IPS-15b (cell line): ENCODE measurements around the gene NUAK2.

Experiments
- H3K27me3 ChIP-seq: one replicate; pipeline ENCODE4 v1.6.1; 2013; ENCODE audit warnings: low read length; ENCODE audit not compliant: control insufficient read depth, insufficient read depth
- H3K36me3 ChIP-seq: one replicate; pipeline ENCODE4 v1.6.1; 2013; ENCODE audit warnings: low read length; ENCODE audit not compliant: control insufficient read depth, insufficient read depth
- H3K4me1 ChIP-seq: one replicate; pipeline ENCODE4 v1.6.1; 2013; ENCODE audit warnings: mild to moderate bottlenecking, low read length; ENCODE audit not compliant: control insufficient read depth, insufficient read depth
- H3K4me3 ChIP-seq: one replicate; pipeline ENCODE4 v1.5.1; 2013; ENCODE audit warnings: low read depth, low read length
- H3K9ac ChIP-seq: one replicate; pipeline ENCODE4 v1.6.1; 2013; ENCODE audit warnings: low read depth, mild to moderate bottlenecking, low read length
- H3K9me3 ChIP-seq: one replicate; pipeline ENCODE4 v1.6.1; 2013; ENCODE audit warnings: mild to moderate bottlenecking, low read length; ENCODE audit not compliant: control insufficient read depth, insufficient read depth

Gene NUAK2

GRCh38 chr1:205274041-205274691, 47.4 kb downstream of the NUAK2 start:
- Histone ChIP-seq H3K27me3 (no peaks in the 10 kb centered on the region), H3K4me1 (peaks cover 6% of the 10 kb centered on the region), H3K36me3 (peaks cover 13% of the 10 kb centered on the region), H3K9ac (no peak overlapping the region), H3K9me3 (no peaks in the 10 kb centered on the region), H3K4me3 (peak overlapping the region; percentile 14)

GRCh38 chr1:205273551-205273982, 48.0 kb downstream of the NUAK2 start:
- Histone ChIP-seq H3K36me3 (peaks cover 15% of the 10 kb centered on the region), H3K27me3 (no peaks in the 10 kb centered on the region), H3K4me3 (peak overlapping the region; percentile 14), H3K9me3 (no peaks in the 10 kb centered on the region), H3K9ac (no peak overlapping the region), H3K4me1 (peaks cover 6% of the 10 kb centered on the region)

DNA sequence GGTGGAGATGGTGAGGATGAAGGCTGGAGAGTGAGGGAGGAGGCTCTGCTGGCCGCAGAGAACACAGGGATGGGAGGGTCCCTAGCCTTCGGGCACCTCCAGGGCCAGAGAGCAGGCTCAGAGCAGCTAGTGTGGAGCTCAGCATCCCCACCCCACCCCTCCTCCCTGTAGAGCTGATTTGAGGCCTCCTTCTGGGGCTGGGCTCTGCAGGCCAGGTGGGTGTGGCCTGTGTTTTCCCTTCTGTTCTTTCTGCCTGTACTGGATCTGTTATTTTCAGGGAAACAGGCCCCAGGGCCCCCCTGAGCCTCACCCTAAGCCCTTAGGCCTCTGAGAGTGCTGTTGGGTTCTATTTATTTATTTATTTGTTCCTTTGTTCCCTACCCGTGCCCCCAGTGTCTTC, 49.0 kb downstream of the NUAK2 start:
- Histone ChIP-seq H3K9ac (no peak overlapping the region), H3K36me3 (peaks cover 15% of the 10 kb centered on the region), H3K27me3 (no peaks in the 10 kb centered on the region), H3K4me1 (peaks cover 7% of the 10 kb centered on the region), H3K4me3 (no peak overlapping the region), H3K9me3 (no peaks in the 10 kb centered on the region)

DNA sequence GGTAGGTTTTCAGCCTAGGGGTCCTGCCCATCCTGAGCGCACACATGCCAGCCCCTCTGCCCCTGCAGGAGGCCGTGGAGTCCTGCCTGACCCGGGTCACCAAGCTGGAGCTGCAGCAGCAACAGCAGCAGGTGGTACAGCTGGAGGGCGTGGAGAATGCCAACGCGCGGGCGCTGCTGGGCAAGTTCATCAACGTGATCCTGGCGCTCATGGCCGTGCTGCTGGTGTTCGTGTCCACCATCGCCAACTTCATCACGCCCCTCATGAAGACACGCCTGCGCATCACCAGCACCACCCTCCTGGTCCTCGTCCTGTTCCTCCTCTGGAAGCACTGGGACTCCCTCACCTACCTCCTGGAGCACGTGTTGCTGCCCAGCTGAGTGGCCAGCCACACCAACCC, 49.8 kb downstream of the NUAK2 start:
- no peaks in the 10 kb centered on the region for H3K9me3 ChIP-seq
- H3K9ac ChIP-seq, result no peak overlapping the region
- no peaks in the 10 kb centered on the region for H3K27me3 ChIP-seq
- no peak overlapping the region for H3K4me3 ChIP-seq
- peaks cover 15% of the 10 kb centered on the region for H3K4me1 ChIP-seq
- H3K36me3 ChIP-seq, result peaks cover 15% of the 10 kb centered on the region

DNA sequence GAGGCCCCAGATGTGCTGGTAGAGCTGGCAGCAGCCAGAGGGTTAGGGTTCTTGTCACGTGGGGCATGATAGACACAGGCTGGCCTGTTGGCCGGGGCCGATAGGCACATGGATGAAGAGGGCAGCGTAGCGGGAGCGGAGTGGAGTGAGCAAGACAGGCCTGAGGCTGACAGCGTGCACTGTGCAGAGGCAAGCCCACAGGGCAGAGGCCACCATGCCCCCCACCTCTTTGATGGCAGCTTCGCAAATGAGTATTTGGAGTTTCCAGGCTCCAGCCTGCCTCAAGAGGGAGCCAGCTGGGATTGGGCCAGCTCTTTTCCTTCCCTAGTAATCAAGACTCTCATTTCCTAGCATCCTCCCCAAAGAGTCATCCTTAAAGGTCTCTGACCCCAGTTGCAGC, 50.3 kb downstream of the NUAK2 start:
- Histone ChIP-seq H3K27me3 (no peaks in the 10 kb centered on the region), H3K9ac (no peak overlapping the region), H3K4me3 (no peak overlapping the region), H3K9me3 (no peaks in the 10 kb centered on the region), H3K36me3 (peaks cover 15% of the 10 kb centered on the region), H3K4me1 (peaks cover 17% of the 10 kb centered on the region)

- Histone ChIP-seq H3K9ac (no peak overlapping the region), H3K27me3 (no peaks in the 10 kb centered on the region), H3K4me1 (peaks cover 17% of the 10 kb centered on the region), H3K4me3 (no peak overlapping the region), H3K9me3 (no peaks in the 10 kb centered on the region), H3K36me3 (peaks cover 15% of the 10 kb centered on the region)
Measured at GRCh38 chr1:205270764-205271163, 50.8 kb downstream of the NUAK2 start.

DNA sequence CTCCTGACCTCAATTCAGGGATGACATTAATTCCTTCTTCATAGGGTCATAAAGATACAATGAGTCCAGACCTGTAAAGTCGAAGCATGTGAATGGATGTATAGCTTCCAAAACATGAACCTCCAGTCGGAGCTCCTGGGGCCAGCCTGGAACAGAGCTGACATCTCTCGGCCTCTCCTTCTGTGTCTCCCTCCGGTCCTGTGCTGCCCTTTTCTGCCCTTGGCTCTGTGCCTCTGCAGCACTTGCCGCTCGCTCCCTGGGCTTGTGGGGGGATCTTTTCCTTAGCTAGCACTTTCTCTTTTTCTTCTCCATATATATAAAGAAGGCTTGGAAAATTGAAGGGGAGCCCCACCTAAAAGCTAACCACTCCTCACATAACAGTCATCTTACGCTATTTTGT, 51.3 kb downstream of the NUAK2 start:
- peaks cover 17% of the 10 kb centered on the region for H3K4me1 ChIP-seq
- no peak overlapping the region for H3K9ac ChIP-seq
- peaks cover 15% of the 10 kb centered on the region for H3K36me3 ChIP-seq
- H3K4me3 ChIP-seq, result no peak overlapping the region
- H3K9me3 ChIP-seq, result no peaks in the 10 kb centered on the region
- no peaks in the 10 kb centered on the region for H3K27me3 ChIP-seq

DNA sequence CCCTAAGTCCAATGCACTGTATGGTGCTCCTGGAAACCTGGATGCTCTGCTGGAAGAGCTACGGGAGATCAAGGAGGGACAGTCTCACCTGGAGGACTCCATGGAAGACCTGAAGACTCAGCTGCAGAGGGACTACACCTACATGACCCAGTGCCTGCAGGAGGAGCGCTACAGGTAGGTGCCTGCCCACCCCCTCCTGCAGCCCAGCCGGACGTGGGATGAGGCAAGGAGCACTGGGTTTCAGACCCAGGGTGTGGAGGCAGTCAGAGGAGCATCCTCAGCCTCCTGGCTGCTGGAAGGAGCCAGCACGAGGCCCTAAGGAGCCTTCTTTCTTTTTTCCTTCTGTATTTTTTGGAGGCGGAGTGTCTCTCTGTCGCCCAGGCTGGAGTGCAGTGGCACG, 51.8 kb downstream of the NUAK2 start:
- Histone ChIP-seq H3K36me3 (peaks cover 15% of the 10 kb centered on the region), H3K27me3 (no peaks in the 10 kb centered on the region)

DNA sequence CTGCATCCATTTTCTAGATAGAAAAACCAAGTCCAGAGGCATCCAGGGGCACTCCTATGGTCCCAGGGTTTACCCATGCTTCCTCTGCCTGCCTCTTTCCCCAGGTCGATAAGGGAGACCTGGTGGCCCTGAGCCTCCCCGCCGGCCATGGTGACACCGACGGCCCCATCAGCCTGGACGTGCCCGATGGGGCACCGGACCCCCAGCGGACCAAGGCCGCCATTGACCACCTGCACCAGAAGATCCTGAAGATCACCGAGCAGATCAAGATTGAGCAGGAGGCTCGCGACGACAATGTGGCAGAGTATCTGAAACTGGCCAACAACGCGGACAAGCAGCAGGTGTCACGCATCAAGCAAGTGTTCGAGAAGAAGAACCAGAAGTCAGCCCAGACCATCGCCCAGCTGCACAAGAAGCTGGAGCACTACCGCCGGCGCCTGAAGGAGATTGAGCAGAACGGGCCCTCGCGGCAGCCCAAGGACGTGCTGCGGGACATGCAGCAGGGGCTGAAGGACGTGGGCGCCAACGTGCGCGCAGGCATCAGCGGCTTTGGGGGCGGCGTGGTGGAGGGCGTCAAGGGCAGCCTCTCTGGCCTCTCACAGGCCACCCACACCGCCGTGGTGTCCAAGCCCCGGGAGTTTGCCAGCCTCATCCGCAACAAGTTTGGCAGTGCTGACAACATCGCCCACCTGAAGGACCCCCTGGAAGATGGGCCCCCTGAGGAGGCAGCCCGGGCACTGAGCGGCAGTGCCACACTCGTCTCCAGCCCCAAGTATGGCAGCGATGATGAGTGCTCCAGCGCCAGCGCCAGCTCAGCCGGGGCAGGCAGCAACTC, 52.5 kb downstream of the NUAK2 start:
- Histone ChIP-seq H3K9me3 (no peaks in the 10 kb centered on the region), H3K4me3 (no peak overlapping the region), H3K27me3 (no peaks in the 10 kb centered on the region), H3K36me3 (peaks cover 15% of the 10 kb centered on the region), H3K4me1 (peaks cover 16% of the 10 kb centered on the region), H3K9ac (no peak overlapping the region)

More for the DNA sequence above, 51.8 kb downstream of the NUAK2 start:
- no peaks in the 10 kb centered on the region for H3K9me3 ChIP-seq
- peaks cover 17% of the 10 kb centered on the region for H3K4me1 ChIP-seq
- H3K4me3 ChIP-seq, result no peak overlapping the region
- no peak overlapping the region for H3K9ac ChIP-seq

DNA sequence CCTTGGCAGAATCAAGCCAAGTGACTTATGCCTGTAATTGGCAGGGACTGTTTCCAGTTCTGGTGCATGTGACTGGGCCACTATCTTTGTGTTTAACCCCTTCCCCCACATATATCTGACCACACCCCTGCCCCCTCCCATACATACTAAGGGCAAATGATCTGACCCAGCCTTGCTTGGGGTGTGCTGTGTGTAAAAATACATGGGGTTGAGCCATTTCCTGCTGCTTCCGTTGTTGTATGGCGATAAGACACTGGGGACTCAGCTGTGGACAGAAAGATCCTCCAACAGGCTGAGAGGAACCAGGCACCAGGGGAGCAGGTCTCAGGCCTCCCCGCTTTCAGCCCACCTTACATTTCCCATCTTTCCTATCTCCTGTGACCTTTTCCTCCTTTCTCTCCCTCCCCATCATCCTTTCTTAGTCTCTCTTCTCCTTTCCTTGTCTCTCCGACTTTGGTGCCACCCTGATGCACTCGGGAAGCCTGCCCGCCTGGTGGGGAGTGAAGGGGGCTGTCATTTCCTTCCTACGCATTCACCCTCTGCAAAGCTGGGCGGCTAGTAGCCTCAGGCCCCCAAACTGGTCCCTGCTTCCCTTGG, 54.1 kb downstream of the NUAK2 start:
- H3K4me3 ChIP-seq, result no peak overlapping the region
- H3K9ac ChIP-seq, result no peak overlapping the region
- H3K36me3 ChIP-seq, result peaks cover 15% of the 10 kb centered on the region

GRCh38 chr1:205266611-205267305, 54.8 kb downstream of the NUAK2 start:
- Histone ChIP-seq H3K4me1 (peaks cover 24% of the 10 kb centered on the region), H3K9me3 (no peaks in the 10 kb centered on the region), H3K27me3 (no peaks in the 10 kb centered on the region), H3K4me3 (no peak overlapping the region), H3K36me3 (peaks cover 9% of the 10 kb centered on the region), H3K9ac (no peak overlapping the region)

More for the DNA sequence above, 54.1 kb downstream of the NUAK2 start:
- Histone ChIP-seq H3K9me3 (no peaks in the 10 kb centered on the region), H3K27me3 (no peaks in the 10 kb centered on the region), H3K4me1 (peaks cover 17% of the 10 kb centered on the region)
